Loucy (cell line): ENCODE measurements around the gene TFG.

Experiments used
- CTCF ChIP-seq: fragments of 200-600 bp; sonication (generic); conservative IDR thresholded peaks from 2 replicates; pipeline ENCODE4 v1.5.1; 2014; ENCODE audit warnings: mild to moderate bottlenecking, antibody characterized with exemption, low read length
- EZH2phosphoT487 ChIP-seq: fragments of 200-600 bp; IDR thresholded peaks from 2 replicates; pipeline ENCODE4 v1.6.1; 2018; ENCODE audit warnings: antibody characterized with exemption, mild to moderate bottlenecking, moderate library complexity, borderline replicate concordance

GRCh38 chr3:100695696-100696095 is 13.6 kb upstream of the TFG start:
- TF ChIP-seq CTCF (no peak), EZH2phosphoT487 (no peak)
